Subcutaneous abdominal adipose tissue (tissue), 5 donors: Measurements from ENCODE around the gene SPARCL1.

Experiments used
- H3K27ac ChIP-seq: one replicate; pipeline ENCODE4 v1.7.0; 2013; ENCODE audit warnings: low read depth, mild to moderate bottlenecking, inconsistent platforms, low read length, moderate library complexity
- H3K27me3 ChIP-seq, 5 donors: one replicate each; pipeline ENCODE4 v1.7.0; 2013; ENCODE audit warnings: low read length in 5 of 5, inconsistent platforms in 1 of 5; ENCODE audit not compliant: control insufficient read depth in 5 of 5, insufficient read depth in 4 of 5
- H3K36me3 ChIP-seq, 5 donors: one replicate each; pipeline ENCODE4 v1.7.0; 2013; ENCODE audit warnings: low read length in 5 of 5; ENCODE audit not compliant: control insufficient read depth in 5 of 5, insufficient read depth in 5 of 5
- H3K4me1 ChIP-seq, 5 donors: one replicate each; pipeline ENCODE4 v1.7.0; 2013; ENCODE audit warnings: low read length in 5 of 5, mild to moderate bottlenecking in 3 of 5, moderate library complexity in 1 of 5; ENCODE audit not compliant: control insufficient read depth in 5 of 5, insufficient read depth in 5 of 5
- H3K4me3 ChIP-seq, 5 donors: one replicate each; pipeline ENCODE4 v1.7.0; 2013; ENCODE audit warnings: low read length in 5 of 5, low read depth in 1 of 5
- H3K9ac ChIP-seq, 5 donors: one replicate each; pipeline ENCODE4 v1.7.0; 2013; ENCODE audit warnings: low read length in 5 of 5, mild to moderate bottlenecking in 4 of 5, moderate library complexity in 3 of 5
- H3K9me3 ChIP-seq, 5 donors: one replicate each; pipeline ENCODE4 v1.7.0; 2013; ENCODE audit warnings: low read length in 5 of 5; ENCODE audit not compliant: control insufficient read depth in 5 of 5
- donor health status: healthy.
- donor health status: healthy.
- donor health status: healthy.
- donor health status: healthy.
- donor health status: healthy.

The SPARCL1 gene

DNA sequence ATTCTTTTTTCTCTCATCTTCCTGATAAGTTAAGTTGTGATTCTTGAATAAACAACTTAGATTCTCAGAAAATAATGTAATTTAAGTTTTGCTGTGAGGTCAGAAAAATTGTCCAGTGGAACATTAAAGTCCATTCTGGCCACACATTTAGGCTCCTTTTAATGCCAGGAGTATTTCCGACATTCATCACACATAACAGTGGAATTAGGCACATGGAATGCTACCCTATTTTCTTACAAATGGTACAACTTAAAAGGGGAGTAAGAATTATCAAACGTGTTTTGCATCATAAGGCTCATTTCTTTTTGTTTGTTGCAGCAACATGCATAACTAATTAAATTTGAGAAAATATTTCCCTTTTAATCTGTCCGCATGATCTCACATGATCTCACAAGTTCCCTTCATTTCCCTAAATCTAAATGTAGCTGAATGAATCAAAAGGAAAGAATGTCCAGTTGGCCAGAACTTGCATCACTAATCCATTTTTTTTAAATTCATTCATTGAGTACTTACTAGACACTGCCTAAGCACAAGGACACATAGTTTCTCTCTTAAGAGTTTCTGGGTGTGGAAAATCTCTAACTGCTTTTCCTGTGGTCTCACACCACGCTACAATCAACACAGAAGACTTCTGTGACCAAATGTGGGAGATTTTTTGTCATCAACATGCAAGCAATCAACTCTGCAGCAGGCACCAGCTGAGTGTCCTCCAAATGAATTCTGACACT lies 22.0 kb downstream of the SPARCL1 start:
- Histone ChIP-seq H3K4me3 (no peak overlapping the region), H3K36me3 (peaks cover 0 to 10% (median 0%) of the 10 kb centered on the region in 5 donors), H3K9ac (no peak overlapping the region), H3K27ac (peak overlapping the region; percentile 6), H3K27me3 (no peaks in the 10 kb centered on the region), H3K4me1 (peaks cover 0 to 36% (median 0%) of the 10 kb centered on the region in 5 donors), H3K9me3 (no peaks in the 10 kb centered on the region)

- no peak overlapping the region for H3K4me3 ChIP-seq
- H3K4me1 ChIP-seq, result peaks cover 0 to 35% (median 0%) of the 10 kb centered on the region in 5 donors
- H3K27ac ChIP-seq, result no peak overlapping the region
- H3K9ac ChIP-seq, result no peak overlapping the region
- no peaks in the 10 kb centered on the region for H3K9me3 ChIP-seq
- H3K27me3 ChIP-seq, result no peaks in the 10 kb centered on the region
- H3K36me3 ChIP-seq, result peaks cover 0 to 9% (median 0%) of the 10 kb centered on the region in 5 donors
These were observed 23.3 kb downstream of the SPARCL1 start for GRCh38 chr4:87505862-87506261.

DNA sequence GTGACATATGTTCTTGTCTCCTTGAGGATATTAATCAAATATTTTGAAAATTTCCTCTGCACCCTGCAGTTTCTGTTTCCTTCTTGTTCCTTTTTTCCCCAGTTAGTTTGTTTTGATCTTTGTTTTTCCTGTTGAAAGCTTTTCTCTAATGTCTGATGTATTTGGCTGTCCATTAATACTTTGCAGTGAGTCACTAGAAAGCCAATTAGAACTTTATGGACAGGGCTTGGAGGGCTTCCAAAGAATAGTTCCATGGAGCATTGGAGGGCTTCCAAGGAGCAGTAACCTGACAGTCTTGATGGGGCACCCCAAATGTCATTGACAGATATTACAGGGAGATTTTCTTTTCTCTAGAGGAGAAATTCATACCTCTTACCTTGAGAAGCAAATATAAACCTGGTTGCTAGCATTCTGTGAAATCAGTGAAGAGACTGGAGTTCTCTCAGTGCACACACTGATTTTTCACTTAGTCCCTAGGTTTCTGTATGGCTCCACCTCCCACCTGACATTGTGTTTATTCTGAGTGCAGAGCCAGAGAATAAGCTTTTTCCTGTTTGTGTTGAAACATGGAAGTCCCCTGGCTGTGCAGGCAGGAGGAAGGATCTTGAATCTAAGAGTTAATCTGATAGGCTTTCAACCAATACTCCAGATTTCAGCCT lies 26.5 kb downstream of the SPARCL1 start:
- H3K4me1 ChIP-seq, result peaks cover 0 to 47% (median 17%) of the 10 kb centered on the region in 5 donors
- no peaks in the 10 kb centered on the region for H3K9me3 ChIP-seq
- no peak overlapping the region for H3K4me3 ChIP-seq
- peaks cover 0 to 3% (median 0%) of the 10 kb centered on the region in 5 donors for H3K36me3 ChIP-seq
- no peaks in the 10 kb centered on the region for H3K27me3 ChIP-seq
- peak overlapping the region; percentile 71 for H3K27ac ChIP-seq
- H3K9ac ChIP-seq, result no peak overlapping the region

DNA sequence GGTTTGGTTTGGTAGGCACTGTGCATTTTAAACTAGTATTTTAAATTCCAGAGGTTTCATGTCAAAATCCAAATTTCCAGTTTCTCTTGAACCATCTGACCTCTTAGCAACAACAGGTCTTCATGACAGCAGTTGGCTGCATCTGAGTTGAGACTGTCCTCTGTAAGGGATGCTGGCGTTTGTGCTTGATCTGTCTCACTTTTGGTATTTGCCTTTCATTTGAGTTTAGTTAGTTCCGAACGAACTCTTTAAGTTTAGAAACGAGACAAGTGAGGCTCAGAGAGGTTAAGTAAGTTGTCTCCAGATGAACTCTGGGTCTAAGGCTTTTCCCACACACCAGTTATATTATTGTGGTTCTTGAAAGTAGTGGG lies 29.1 kb downstream of the SPARCL1 start:
- Histone ChIP-seq H3K9me3 (no peaks in the 10 kb centered on the region), H3K27ac (no peak overlapping the region), H3K4me3 (no peak overlapping the region), H3K36me3 (peaks cover 0 to 3% (median 0%) of the 10 kb centered on the region in 5 donors), H3K9ac (no peak overlapping the region), H3K4me1 (peaks cover 0 to 46% (median 17%) of the 10 kb centered on the region in 5 donors), H3K27me3 (no peaks in the 10 kb centered on the region)

- H3K36me3 ChIP-seq, result peaks cover 0 to 4% (median 0%) of the 10 kb centered on the region in 5 donors
- H3K9ac ChIP-seq, result no peak overlapping the region
- no peaks in the 10 kb centered on the region for H3K27me3 ChIP-seq
- H3K4me1 ChIP-seq, result peaks cover 0 to 46% (median 17%) of the 10 kb centered on the region in 5 donors
- H3K4me3 ChIP-seq, result no peak overlapping the region
- H3K27ac ChIP-seq, result peak overlapping the region; percentile 74
- H3K9me3 ChIP-seq, result no peaks in the 10 kb centered on the region
These were observed 29.6 kb downstream of the SPARCL1 start for GRCh38 chr4:87499403-87500091.

- H3K4me3 ChIP-seq, result peak overlapping the region in 3 of 5 donors; percentile 1 to 53 (median 19)
- peak overlapping the region in 1 of 5 donors; percentile 12 for H3K9ac ChIP-seq
- H3K27me3 ChIP-seq, result no peaks in the 10 kb centered on the region
- peaks cover 0 to 55% (median 17%) of the 10 kb centered on the region in 5 donors for H3K4me1 ChIP-seq
- peak overlapping the region; percentile 74 for H3K27ac ChIP-seq
- H3K9me3 ChIP-seq, result no peaks in the 10 kb centered on the region
- H3K36me3 ChIP-seq, result peaks cover 0 to 15% (median 6%) of the 10 kb centered on the region in 5 donors
These were observed 30.7 kb downstream of the SPARCL1 start for GRCh38 chr4:87498446-87498900.

- Histone ChIP-seq H3K27me3 (no peaks in the 10 kb centered on the region), H3K9ac (no peak overlapping the region), H3K27ac (peak overlapping the region; percentile 74), H3K4me3 (no peak overlapping the region), H3K4me1 (peaks cover 0 to 49% (median 21%) of the 10 kb centered on the region in 5 donors), H3K36me3 (peaks cover 0 to 17% (median 7%) of the 10 kb centered on the region in 5 donors), H3K9me3 (no peaks in the 10 kb centered on the region)
These were observed 31.6 kb downstream of the SPARCL1 start for GRCh38 chr4:87497578-87497977.

- Histone ChIP-seq H3K36me3 (peaks cover 0 to 20% (median 7%) of the 10 kb centered on the region in 5 donors), H3K27ac (peak overlapping the region; percentile 74), H3K27me3 (no peaks in the 10 kb centered on the region), H3K4me1 (peaks cover 0 to 50% (median 25%) of the 10 kb centered on the region in 5 donors), H3K4me3 (no peak overlapping the region), H3K9ac (no peak overlapping the region), H3K9me3 (no peaks in the 10 kb centered on the region)
These were observed 32.0 kb downstream of the SPARCL1 start for GRCh38 chr4:87497159-87497558.

- H3K4me3 ChIP-seq, result no peak overlapping the region
- peaks cover 0 to 48% (median 28%) of the 10 kb centered on the region in 5 donors for H3K36me3 ChIP-seq
- H3K4me1 ChIP-seq, result peaks cover 2 to 51% (median 22%) of the 10 kb centered on the region in 5 donors
- H3K27ac ChIP-seq, result peak overlapping the region; percentile 32
- no peak overlapping the region for H3K9ac ChIP-seq
- H3K27me3 ChIP-seq, result no peaks in the 10 kb centered on the region
- peaks cover 0 to 3% (median 0%) of the 10 kb centered on the region in 5 donors for H3K9me3 ChIP-seq
These were observed 36.1 kb downstream of the SPARCL1 start for GRCh38 chr4:87493115-87493514.
